GM12801 (cell line): ENCODE measurements around the gene ANKRD13D.
A peak's percentile ranks its signal among the peaks of the same experiment; 100 is the strongest.

Experiments used
- CTCF ChIP-seq: IDR thresholded peaks from one replicate; pipeline ENCODE4 v1.5.1; 2011; ENCODE audit warnings: control low read depth; ENCODE audit not compliant: insufficient read length; ENCODE audit errors: extremely low read depth

The ANKRD13D gene

GRCh38 chr11:67345920-67346819, 57.1 kb downstream of the ANKRD13D start:
- peak; percentile 97 for TF ChIP-seq CTCF

GRCh38 chr11:67347964-67348749, 59.1 kb downstream of the ANKRD13D start:
- no peak for TF ChIP-seq CTCF

GRCh38 chr11:67349036-67349435, 59.9 kb downstream of the ANKRD13D start:
- TF ChIP-seq CTCF = no peak

GRCh38 chr11:67349457-67349856, 60.4 kb downstream of the ANKRD13D start:
- no peak for TF ChIP-seq CTCF

GRCh38 chr11:67349928-67350465, 60.9 kb downstream of the ANKRD13D start:
- no peak for TF ChIP-seq CTCF

DNA sequence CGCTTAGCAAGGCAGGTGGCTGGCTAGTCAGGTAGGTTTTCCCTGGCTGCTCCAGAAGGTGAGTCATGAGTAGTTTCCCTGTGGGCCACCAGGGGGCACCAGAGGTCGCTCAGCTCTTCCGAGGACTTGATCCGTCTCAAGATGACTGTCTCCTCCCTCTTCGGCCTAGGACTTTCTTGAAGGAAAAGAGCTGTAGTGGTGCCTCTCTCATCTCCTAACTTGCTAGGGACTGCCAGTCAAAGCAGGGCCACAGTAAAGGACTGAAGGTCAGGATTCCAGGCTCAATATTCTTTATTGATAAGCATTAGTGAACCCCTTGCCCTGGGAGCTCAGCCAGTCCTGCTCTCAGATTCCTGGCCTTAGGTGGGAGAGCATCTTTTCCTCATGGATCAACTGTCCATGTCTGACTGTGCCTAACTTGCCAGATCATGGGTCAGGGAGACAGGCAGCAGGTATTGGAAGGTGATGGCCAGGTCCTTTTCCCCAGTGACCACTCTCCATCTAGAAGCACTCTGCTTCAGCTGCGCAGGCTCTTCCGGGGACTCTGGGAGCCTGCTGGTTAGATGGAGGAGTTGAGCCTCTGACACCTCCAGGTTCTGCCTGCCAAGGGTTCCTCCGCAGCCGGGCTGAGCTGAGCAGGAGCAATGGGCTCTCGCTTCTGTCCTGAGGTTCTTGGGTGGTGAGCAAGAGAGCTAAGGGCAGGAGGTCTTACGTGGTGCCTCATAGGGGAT, 62.3 kb downstream of the ANKRD13D start:
- TF ChIP-seq CTCF = peak; percentile 2
